ENCODE data around the gene TNFSF8. TPM values are rescaled to one million over a fixed set of nuclear protein-coding genes. Genes with fewer than 3 reads are reported as not detected.
A peak's percentile ranks its signal among the peaks of the same experiment; 100 is the strongest.

TNFSF8 gene, protein sequence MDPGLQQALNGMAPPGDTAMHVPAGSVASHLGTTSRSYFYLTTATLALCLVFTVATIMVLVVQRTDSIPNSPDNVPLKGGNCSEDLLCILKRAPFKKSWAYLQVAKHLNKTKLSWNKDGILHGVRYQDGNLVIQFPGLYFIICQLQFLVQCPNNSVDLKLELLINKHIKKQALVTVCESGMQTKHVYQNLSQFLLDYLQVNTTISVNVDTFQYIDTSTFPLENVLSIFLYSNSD
- not detected in 2 replicates for total RNA-seq (2014; rRNA removed)
- not detected for polyA plus RNA-seq (2012)

DNA sequence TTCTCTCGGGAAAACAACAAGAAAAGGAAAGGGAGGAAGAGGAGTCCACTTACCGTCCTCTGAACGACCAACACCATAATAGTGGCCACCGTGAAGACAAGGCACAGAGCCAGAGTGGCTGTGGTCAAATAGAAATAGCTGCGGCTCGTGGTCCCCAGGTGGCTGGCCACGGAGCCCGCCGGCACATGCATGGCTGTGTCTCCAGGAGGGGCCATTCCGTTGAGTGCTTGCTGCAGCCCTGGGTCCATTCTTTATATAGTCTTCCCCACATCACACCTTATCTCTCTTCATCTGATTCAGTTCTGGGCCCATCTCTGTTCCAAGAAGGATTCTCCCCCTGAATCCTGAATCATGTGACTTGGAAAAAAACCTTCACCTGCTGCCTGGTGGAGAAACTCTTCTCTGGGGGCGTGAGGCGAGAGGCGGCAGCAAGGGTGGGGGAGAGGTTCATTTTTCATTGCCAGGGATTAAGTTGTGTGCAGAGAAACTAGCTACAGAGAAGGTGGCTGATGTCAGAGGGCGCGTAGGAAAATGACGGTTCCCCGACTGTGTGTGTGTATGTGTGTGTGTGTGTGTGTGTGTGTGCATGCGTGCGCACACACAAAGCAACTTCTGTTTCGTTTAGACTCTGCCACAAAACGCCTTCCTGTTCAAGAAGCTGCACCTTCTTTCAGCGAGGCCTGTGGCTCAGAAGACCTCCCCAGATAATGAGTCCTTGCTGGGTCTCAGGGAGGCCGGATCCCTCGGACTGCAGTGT is at the start of gene TNFSF8:
TNFSF8 (minus strand) TSS at position 536 of the 757 bp plus-strand sequence; CDS start at position 248, 288 bp downstream.
- DNase-seq (ENCODE audit: low read depth) = no peak

DNA sequence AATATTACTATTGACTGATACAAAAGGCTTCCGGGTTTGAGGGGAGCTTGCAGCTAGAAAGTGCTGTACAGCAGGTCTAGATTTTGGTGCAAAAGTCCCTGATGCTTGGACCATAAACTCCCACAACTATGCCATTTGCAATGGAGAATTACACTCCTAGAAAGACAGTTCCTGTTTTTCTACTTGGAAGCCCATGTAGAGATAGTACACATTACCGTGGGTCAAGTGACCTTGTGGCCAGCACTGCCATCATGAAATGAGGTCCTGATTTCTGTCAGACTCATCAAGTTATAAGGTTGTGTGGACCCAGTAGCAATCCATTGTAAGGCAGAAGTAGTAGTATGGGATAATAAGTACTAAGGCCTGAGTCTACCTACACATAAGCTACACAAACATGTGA is 42.8 kb upstream of the TNFSF8 start:
- DNase-seq (ENCODE audit: low read depth) = no peak

DNA sequence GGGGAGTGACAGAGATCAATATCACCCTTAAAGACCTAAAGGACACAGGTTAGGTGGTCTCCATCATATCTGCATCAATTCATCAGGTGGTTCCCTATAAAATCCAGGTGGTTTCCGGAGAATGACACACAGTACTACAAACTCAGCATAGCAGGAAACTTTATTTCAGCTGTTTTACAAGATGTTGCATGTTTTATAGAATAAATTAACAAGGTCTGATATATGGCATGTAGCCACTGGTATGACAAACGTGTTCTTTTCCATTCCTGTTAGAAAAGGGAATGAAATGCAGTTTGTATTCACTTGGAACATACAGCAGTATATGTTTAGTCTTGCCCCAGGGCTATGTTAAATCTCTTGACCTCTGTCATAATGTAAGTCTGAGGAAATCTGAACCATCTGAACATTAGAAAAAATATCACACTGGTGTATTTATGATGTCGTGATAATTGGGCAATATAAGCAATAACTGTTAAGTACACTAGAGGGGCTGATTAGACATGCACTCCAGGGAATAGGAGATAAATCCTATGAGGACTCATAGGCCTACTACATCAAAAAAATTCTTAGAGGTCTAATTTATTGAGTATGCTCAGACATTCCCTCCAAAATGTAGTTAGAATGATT is 42.2 kb upstream of the TNFSF8 start:
- no peak for DNase-seq (ENCODE audit: low read depth)

DNA sequence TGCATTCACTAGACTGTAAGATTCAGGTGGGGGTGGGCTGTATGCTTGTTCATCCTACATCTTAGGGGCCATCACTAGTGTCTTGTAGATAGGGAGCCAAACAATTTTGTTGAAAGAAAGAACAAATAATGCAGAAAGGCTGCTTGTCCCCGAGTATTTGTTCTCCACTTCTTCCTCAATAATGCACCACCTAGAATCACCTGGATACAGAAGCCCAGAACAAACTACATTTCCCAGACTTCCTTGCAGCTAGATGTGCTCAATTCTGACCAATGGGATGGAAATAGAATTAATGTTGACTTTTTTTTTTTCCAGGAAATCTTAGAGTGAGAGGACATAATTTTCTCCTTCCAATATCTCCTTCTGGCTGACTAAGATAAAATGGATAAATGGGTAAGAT is 38.9 kb upstream of the TNFSF8 start:
- DNase-seq (ENCODE audit: low read depth) = no peak

DNA sequence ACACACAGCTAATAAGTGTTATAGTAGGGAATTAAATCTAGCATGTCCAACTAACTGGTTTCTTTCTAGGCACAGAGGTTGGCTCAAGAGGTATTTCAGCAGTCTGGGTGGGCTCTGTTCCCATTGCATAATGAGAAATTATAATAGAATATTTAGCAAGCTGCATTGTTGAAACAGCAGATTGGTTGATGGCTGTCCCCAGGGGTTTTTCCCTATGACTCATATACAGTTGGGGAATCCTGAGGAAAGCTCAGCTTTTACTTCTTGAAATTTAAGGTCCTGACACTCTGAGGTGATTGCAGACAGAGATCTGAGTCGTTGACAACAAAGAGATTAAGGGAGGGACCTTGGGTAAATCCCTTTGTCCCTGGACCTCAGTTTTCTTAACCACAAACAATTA is 38.3 kb upstream of the TNFSF8 start:
- DNase-seq (ENCODE audit: low read depth) = peak; percentile 52

DNA sequence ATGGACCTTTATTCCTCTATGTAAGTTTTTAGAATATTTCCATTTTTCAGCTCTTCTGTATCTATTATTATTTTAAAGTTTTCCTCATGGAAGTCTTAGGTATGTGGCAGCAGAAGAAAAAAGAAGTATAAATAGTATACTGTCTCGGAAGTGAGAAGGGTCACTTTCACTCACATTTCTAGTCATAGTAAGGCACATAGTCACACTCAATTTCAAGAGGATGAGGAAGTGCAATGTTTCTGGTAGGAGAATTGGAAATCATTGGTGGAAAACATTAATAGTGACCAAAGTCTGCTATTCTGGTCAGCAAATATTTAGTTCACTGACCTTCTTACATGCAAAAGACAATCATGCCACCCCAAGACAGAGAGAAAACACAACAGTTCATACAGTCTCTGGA is 35.2 kb upstream of the TNFSF8 start:
- no peak for DNase-seq (ENCODE audit: low read depth)

DNA sequence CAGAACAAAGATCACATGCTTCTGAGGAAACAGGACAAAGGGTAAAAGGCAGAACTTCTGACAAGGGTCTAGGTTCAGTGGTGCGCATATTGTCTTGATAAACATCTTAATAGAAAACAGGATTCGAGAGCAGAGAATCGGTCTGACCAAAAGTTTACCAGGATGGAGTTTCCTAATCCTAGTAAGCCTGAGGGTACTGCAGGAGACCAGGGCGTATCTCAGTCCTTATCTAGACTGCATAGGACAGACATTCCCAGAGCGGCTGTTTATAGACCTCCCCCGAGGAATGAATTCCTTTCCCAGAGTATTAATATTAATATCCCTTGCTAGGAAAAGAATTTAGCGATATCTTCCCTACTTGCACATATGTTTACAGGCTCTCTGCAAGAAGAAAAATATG is 32.4 kb upstream of the TNFSF8 start:
- no peak for DNase-seq (ENCODE audit: low read depth)

DNA sequence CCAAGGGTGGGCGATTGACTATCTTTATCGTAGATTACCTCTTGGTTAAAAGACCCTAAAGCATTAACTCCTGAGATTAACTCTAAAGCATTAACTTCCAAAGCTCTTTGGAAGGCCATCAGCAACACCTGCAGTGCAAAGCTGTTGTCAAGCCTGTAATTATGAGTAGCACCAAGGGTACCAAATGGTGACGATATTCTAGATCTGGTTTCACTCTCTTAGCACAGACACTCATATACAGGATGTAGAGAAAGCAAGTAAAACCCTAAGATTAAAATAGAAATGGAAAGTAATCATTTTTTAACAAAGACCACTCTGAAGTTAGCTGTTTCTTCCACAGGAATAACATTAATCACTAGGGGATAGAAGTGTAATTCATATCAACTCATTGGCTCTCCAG is 29.9 kb upstream of the TNFSF8 start:
- DNase-seq (ENCODE audit: low read depth) = no peak

DNA sequence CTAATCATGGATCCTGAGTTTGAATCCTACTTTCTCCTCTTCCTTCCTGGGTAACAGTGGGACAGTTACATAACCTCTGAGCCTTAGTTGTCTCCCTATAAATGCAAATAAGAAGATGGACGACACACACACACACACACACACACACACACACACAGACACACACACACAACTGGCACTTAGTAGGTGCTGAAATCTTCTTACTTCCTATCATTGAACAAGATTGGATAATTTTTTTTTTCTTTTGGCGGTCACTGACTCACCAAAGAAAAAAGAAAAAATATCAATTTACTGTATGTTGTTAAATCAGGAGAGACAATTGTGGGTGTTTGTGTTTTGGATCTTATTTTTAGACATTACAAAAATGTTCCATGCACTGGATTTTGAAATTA is 28.4 kb upstream of the TNFSF8 start:
- no peak for DNase-seq (ENCODE audit: low read depth)

DNA sequence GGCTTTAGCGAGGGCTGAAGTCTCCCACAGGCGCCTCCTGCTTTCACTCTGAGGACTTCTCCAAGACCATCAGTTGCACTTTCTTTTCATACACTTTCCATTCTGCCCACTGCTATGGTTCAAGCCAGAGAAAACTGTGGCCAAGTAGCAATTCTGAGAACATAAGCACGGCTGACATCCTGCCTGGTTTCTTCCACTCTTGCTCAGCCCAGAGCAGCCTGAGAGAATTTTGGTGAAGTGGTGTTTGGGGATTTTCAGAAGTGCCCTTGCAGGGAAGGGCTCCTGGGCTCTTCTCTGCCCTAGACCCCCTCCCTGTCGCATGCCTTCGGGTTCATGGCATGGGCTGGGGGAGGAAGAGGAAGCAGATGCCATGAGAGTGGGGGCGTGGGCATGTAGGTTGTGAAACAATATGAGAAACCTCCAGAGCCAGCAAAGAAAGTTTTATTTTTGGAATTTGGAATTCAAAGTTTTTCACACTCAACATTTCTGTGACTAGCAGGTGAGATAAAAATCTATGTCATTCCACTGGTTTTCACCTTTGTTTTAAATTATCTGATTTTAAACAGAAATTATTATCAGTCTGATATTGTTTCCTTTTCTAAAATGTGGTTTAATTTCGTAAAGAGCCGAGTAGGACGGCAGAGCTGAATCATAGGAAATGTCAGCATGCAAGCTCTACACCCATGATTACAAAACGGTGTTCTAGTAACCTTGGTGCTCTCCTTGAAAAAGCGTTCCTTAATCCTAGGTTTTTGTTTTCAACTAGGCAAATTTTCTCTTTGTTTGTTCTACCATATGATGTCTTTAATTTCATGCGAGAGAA is 27.8 kb upstream of the TNFSF8 start:
- peak; percentile 9 for DNase-seq (ENCODE audit: low read depth)

DNA sequence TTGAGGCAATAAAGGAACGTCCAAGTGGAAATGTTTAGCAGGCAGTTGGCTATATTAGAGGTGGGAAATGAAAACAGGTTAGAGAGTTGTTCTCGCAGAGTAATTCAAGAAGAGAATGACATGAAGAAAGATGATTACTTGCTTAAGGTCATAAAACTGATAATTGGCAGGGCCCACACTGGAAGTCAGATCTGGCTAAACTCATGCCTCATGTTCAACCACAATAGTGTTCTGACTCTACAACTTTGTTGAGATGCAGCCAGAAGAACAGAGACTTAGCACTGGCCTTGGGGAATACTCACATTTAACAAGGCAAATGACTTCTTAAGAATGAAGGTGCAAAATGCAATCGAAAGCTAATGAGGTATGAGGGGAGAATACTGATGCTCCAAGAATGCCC is 27.2 kb upstream of the TNFSF8 start:
- no peak for DNase-seq (ENCODE audit: low read depth)

DNA sequence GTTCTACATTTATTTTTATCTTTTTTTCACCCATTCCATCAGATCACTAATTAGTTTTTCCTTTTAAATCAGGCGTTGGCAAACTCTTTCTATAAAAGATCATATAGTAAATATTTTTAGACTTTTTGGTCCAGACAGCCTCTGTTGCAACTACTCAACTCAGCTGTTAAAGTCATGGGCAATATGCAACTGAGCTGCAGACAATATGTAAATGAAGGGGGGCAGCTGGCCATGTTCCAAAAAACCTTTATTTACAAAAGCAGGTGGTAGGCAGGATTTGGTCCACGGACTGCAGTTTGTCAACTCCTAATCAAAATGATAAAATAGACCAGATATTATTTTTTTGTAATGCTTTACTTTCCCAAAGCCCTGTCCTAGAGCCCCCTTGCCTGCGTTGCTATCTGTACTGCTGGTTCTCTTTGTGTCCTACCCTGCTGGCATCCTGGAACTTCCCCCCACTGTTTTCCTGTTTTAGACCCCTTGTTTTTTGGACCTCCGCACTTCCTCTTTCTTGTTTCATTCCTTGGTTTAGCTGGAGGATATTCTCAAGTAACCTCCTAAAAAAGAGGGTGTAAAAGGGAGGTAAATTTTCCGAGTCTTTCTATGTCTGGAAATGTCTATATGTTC is 24.7 kb upstream of the TNFSF8 start:
- DNase-seq (ENCODE audit: low read depth) = no peak

DNA sequence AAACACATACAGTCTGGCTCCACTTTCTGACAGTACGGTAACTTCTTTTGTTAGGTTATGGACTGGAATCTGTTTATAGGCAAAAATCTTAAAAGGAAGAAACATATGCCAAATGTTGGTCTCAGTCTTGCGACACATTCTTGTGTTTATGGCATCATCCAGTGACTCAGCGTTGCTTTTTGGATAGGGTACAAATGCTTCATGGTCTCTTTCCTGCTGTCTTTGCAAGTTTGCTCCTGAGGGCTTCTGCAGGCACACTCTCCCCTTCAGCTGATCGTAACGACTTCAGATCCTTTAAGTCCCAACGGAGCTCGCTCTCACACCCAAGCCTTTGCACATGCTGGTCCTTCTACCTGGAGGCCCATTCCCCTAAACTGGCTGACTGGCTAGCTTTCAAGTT is 23.6 kb upstream of the TNFSF8 start:
- peak; percentile 81 for DNase-seq (ENCODE audit: low read depth)

DNA sequence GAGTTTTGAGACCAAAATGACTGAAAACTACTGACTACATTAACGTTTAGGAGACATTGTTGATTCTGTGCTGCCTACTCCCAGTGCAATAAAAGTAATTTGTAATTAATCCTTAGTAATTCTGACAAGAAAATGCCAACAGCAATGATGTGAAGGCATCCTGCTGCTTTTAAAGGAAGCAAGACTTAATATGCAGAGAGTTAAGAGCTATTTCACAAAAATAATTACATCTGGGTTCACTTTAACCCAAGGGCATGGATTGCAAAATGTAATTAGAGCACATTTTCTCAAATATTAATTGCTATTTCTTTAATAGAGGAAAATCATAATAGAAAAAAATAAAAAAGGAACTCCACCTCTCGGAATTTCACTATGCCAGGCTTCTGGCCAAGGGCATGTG is 22.7 kb upstream of the TNFSF8 start:
- no peak for DNase-seq (ENCODE audit: low read depth)

DNA sequence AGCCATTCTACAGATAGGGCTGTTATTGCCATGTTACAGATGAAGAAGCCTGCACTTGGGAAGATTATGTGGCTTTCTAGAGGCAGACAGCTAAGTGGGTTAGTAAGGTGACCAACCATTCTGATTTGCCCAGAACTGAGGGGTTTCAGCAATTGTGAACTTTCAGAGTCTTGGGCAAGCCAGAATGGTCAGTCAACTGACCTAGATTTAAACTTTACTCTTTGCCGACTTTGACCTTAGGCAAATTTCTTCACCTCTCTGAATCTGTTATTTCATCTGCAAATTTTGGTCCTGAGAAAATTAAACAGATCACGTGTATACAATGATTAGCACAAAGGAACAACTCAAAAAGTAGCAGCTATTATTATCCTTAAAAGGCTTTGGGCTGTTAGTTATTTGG is 20.4 kb upstream of the TNFSF8 start:
- DNase-seq (ENCODE audit: low read depth) = no peak

DNA sequence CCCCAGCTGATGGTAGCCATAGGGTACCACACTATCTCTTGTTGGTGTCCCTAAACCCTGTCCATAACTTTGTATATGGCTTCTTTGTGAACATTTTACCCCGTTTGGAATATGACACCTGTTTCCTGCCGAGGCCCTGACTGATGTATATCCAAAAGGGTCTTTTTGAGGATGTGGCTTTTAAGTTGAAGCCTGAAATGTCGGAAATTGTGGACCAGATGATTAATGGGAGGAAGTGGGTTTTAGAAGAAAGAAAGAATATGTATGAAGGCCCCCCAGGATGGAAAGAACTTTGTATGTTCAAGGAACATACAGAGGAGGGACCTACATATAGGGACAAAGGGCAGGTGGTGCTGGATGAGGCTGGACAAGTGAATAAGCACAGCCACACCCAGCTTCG is 16.7 kb upstream of the TNFSF8 start:
- no peak for DNase-seq (ENCODE audit: low read depth)

DNA sequence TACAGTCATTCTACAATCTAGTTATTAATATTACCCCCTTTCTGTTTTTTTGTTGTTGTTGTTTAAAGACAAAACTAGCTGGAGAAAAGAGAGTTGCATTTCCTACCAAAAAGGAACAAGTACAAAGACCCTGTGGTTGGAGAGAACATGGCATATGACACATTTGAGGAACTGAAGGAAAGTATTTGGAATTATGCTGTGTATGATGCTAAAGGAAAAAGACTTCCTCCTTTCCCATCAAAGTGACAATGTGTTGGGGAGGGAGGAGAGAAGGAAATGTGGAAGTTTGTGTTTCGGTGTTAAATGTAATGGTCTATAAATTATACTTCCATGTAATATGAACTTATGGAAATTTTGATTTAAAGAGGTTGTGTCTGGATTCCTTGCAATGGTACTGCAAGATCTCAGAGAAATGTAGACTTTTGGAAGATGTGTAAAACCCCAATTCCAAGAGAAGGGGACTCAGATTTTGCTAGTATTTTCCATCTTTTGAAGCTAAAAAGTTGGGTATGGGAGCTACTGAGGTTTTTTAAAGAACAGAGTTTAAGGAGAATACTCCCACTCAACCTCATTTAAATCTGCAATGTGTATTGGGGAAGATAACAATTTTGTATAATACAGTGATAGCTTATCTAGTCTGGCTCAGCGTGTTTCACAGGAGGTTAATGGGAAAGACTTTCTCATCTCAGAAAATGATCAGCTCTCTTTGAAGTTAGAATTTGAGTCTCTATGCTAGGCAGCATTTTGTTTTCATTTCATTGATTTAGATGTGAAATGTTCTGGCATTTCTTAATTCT is 15.4 kb upstream of the TNFSF8 start:
- DNase-seq (ENCODE audit: low read depth) = no peak

DNA sequence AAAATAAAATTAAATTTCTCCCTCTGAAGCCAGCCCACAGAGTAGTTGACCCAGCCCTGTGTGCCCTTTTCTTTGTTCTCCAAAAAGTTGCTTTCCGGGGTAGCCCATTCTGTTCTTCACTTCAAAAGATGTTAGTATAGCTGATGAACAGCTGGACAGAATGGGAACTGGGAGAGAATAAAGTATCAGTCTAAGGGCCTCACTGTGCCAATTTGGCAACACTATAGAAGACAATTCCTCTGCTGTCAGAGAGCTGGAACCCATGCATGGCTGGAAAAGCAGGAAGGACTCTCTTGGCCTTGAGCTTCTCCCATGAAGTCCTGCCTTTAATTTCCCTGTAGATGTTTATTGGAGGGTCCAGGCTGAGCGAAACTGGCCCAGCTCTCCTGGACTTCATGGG is 11.0 kb upstream of the TNFSF8 start:
- no peak for DNase-seq (ENCODE audit: low read depth)

DNA sequence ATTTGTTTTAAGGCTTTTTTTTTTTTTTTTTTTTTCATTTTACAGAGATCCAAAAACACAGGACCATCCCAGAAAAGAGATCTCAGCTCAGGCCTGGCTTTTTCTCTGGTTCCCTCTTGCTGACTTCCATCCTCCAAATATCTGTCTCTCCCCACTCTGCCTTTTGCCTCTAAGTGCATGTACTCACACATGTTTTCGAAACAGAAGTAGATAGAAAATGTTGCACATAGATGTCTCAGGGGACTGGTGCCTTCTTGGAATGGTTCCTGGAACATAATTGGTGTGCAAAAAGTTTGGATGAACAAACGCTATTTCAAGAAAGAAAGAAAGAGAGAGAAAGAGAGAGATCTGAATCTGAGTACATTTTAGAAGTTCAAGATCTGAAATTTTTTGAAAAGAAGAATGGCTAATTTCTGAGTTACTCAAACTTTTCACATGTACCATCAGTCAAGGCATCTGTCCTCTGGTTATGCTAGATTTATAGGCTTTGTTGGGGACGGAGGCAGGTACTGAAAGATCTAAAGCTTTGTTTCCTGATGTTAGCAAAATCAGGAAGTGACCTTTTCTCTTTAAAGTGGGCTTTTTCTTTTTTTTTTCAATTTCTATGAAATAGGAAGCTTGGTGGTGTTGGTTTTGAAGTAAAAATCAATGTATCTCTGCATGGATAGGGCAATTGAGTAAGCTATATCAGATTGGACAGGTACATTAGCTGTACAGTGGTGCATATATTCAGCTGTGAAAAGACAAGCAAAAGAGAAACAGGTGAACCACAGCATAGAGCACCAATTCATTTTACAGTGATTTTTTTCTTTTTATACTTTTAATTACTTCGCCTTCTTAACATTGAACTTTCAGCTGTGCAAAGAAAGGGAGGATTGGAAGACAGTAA is 8.5 kb upstream of the TNFSF8 start:
- DNase-seq (ENCODE audit: low read depth) = peak; percentile 37

DNA sequence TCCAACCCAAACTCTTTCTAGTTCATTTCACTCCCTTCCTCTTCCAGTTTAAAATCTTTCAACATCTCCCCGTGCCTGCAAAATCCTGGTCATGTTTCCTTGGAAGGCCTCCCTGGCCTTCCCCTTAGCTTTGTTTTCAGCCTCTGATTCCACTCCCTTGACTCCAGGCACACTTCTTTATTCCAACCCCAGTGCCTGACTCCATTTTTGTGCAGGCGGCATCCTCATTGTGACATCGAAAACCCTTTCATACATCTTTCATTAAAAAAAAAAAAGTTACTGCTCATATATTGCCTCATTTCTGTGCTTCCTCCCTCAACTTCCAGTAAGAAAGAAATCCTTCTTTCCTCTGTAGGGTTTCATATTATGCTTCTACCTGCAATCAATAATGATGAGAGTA is 7.1 kb upstream of the TNFSF8 start:
- DNase-seq (ENCODE audit: low read depth) = no peak

All from LHCN-M2 (cell line).